ENCODE results near the gene LDLRAD4.

Gene LDLRAD4

GRCh38 chr18:13218368-13218991 lies at the start of gene LDLRAD4:
Gene LDLRAD4 (plus strand): TSS chr18:13218760.
- peak; percentile 29 for DNase-seq

DNA sequence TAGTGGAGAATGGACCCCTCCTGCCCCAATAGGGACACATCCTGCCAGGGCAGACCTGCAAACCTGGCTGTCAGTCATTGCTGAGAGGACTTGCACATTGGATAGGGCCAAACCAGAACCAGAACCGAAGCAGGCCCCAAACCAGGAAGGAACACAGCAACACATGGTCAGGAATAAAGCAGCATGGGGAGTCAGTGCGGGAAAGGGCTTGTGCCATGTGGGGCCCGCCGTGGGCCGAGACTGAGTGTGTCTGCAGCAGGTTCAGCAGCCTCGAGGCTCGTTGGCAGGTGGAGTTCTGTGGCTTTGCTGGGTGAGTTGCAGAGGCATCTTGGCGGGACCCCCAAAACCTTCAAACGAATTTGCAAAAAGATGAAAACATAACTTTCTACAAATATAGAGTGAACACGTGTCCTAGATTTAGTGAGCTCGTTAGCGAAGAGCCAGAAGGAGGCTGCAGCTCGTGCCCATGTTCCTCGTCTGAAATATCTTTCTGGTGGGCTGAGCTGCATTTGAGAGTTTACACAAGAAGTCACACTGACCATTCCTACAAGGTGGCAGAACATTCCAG lies 44.9 kb upstream of the LDLRAD4 start:
- no peak for DNase-seq

DNA sequence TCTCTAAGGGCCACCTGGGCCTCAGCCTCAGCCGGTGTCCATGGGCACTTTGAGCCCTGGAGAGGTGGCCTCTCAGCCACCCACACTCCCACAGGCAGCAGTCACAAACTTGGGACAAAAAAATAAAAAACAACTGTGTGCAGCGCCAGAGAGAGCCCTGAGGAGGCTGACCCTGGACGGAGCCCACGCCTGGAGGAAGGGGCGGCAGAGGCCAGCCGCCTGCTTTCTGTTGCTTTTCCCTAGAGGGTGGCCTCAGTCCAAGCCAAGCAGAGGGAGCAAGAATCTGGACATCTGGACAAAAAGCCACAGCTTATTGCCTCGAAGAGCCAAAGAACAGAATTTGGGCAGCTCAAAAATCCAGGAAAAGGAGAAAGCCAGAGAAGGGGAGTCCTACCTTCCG lies 43.3 kb upstream of the LDLRAD4 start:
- no peak for DNase-seq

DNA sequence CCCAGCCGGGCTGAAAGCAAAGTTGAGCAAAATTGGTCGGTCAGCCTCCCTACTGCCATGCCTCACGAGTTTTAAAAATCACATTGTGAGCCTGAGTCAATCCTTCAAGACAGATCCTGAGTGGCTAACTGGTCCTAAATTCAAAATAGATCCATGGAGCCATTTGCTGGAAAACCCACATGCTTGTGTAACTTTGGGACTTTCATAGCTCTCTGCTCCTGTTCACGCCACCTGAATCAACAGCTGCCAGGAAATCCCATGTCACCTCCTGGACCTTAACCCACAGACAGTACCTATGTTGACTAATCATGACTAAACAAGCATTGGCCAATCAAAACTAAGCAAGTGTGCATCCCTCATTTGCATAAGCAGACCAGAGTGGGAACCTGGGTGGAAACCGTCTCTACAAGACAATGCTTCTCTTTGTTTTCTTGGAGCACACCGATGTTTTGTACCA lies 42.8 kb upstream of the LDLRAD4 start:
- DNase-seq = no peak

- peak; percentile 10 for DNase-seq
Measured at GRCh38 chr18:13176847-13177246, 41.7 kb upstream of the LDLRAD4 start.

DNA sequence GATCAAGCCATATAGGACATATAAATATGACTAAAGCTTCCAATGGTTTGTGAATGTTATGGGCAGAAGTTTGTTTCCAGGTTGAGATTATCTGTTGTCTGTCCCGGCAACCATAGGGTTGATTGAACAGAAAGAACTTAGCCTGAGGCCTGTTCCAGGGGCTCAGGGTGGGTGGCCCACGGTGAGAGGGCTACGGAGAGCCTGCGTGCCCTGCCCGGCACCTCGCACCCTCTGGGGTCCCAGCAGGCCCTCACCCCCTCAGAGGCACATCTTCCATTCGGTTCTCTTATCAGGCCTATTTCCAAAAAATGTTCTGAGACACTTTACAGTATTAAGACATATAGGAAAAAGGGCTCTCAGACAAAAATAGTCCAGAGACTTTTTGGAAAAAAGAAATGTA lies 40.4 kb upstream of the LDLRAD4 start:
- DNase-seq = no peak

DNA sequence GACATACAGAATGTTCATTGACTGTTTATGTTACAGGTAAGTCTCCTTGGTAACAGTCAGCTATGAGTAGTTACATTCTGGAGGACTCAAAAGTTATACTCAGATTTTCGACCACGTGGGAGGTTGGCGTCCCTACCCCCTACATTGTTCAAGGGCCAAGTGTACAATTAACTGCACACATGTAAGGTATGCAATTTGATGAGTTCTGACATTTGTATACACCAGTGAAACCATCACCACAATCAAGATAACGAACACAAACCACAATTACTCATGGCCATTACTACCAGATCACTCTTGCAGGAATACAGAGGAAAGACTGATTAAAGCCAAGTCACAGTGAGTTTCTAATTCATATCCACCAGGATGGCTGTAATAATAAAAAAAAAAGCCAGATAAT lies 39.6 kb upstream of the LDLRAD4 start:
- no peak for DNase-seq

GRCh38 chr18:13179566-13180113 lies 38.9 kb upstream of the LDLRAD4 start:
- DNase-seq = no peak

DNA sequence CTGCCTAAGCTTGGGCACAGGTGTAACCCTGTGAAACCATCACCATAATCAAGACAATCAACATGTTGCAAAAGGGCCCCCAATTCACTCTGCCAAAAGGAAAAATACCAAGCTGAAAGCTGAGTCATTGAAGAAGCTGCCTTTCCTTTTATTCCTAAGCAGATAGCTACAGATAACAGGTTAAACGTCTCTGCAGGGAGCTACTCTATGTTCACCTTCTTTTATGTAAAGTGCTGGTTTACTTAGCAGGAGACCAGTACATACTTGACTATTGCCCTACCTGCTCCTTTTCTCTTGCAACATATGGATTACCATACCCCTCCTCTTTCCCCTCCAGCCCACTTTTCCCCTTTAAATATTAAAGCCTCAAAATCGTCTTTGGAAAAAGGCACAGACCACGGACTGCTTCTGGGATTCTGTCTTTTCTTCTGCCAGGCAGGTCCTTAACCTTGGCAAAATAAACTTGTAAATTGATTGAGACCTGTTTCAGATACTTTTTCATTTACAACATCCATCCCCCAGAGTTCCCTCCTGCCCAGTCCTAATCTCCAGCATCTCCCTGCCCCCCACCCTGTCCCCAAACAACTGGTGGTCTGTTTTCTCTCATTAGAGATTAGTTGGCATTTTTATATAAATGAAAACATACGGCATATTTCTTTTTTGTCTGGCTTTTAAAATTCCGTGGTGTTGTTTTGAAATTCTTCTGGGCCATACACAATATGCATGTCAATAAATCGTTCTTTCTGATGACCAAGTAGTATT lies 37.8 kb upstream of the LDLRAD4 start:
- no peak for DNase-seq

- DNase-seq = no peak
Measured at GRCh38 chr18:13181765-13182164, 36.8 kb upstream of the LDLRAD4 start.

DNA sequence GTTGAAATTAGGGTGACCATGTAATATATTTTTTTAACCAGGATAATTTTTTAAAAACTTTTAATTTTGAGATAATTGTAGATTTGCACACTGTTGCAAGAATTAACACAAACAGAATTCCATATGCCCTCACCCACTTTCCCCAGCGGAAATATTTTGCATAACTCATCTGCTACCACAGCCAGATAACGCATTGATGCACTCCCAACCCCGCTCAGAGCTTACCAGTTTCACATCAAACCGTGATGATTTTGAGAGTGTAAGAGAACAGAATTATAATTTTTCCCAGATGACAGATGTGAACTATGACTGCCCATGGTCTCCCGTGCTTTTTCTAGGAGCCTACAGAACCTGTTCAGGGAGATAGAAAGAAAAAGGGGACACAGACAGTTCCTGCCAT lies 35.2 kb upstream of the LDLRAD4 start:
- no peak for DNase-seq

DNA sequence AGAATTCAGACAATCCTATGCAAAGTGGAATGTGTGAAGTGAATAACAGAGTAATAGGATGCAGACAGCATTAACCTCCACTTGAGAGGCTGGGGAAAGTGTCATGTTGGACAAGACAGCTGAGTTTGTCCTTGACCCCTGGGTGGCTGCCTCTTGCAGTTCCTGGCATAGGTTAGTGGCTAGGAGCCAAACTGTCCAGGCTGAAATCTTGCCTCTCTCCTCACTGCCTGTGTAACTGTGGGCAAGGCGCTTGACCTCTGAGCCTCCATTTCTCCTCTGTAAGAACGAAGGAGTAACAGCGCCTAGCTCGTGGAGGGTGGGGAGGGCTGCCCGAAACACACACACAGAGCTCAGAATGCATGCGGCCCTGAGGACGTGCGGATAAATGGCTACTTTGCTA lies 34.8 kb upstream of the LDLRAD4 start:
- no peak for DNase-seq

- DNase-seq = no peak
Measured at GRCh38 chr18:13184396-13184795, 34.2 kb upstream of the LDLRAD4 start.

GRCh38 chr18:13185675-13186198 lies 32.8 kb upstream of the LDLRAD4 start:
- no peak for DNase-seq

DNA sequence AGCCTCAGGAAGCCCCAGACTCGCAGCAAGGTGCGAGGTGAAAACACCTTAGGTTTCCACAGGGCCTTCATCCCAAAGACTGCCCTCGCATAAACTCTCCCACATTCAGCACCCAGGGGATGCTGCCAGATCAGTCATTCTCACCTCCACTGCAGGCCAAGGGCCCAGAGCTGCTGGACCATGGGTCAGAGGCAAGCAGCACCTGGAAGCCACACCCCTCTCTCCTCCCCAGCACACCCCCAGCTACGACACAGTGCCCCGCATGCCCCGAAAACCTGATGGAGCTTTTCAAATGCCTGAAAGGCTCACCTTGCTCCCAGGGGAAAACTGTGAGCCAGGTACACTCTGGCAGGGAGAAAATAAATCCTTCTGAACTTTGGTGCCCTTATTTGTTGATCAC lies 31.9 kb upstream of the LDLRAD4 start:
- no peak for DNase-seq

GRCh38 chr18:13187498-13187897 lies 31.1 kb upstream of the LDLRAD4 start:
- no peak for DNase-seq

DNA sequence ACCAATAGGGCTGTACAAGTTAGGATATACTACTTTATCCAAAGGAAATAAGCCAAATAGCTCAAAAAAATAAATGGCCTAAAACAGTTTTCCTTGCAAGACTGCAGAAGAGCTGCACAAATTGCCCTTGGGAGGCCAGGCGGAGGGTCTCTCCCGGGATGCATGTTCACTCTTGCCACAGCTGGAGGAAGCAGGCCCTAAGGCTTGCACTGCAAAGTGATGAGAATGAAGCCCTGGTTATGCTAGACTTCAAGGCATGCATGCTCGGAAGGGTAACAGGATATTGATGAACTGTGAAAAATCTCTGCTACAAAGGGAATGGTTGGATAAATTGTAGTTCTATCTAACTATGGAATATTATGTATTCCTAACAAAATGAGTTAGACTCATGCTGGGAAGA lies 27.5 kb upstream of the LDLRAD4 start:
- no peak for DNase-seq

DNA sequence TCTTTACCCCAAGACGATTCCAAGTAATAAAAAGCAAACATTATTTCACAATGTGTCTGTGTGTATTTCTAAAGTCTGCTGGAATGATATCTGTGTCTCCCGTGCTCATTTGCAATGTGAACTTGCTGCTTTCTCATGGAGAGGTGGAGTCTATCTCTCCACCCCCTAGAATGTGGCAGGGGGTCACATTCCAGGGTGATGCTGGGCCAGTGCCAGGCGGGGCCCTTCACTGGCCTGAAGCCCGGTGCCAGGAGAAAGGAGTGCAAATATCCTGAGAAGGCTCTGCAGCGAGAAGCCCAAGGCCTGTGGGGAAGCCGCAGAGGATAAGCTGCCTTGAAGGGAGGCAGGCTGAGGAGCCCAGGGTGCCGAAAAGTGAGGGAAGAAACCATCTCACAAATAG lies 26.8 kb upstream of the LDLRAD4 start:
- no peak for DNase-seq

- no peak for DNase-seq
Measured at GRCh38 chr18:13192970-13193369, 25.6 kb upstream of the LDLRAD4 start.

DNA sequence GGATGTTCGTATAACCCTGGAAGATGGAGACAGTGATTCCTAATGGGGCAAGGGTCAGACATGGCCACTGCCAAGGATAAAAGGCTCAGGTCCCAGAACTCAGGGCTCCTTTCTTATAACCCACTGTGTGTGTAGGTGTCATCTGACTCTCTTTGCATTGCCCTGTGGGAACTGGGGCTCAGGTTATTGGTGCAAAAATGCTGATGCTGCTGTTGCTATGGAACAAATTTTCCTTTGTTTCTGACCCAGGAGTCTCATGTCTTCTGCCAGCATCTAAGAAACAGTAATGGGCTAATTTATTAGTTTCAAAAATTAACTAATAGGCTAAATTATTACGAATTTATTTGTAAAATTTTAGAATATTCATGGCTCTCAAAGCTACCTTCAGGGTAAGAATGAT lies 24.3 kb upstream of the LDLRAD4 start:
- no peak for DNase-seq

- no peak for DNase-seq
Measured at GRCh38 chr18:13198701-13199100, 19.9 kb upstream of the LDLRAD4 start.

GRCh38 chr18:13199169-13199568 lies 19.4 kb upstream of the LDLRAD4 start:
- no peak for DNase-seq

GRCh38 chr18:13201292-13201691 lies 17.3 kb upstream of the LDLRAD4 start:
- no peak for DNase-seq

DNA sequence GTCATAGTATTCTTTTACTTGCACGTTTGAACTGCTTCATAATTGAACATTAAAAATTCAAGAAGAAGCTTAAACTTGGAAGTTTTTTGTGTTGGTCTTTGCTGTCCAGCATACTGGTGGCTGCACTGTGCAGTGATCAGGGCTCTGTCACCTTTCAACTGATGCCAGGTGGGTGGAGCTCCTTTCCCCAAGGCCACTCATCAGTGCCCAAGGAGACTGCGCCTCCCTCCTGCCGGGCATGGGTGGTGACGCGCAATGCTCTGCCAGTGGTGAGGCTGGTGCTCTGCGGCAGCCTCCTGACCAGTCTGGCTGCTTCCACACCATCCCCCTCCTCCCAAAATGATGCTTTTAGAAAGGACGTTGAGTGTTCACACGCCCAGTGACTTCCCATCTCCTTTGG lies 16.0 kb upstream of the LDLRAD4 start:
- DNase-seq = no peak
